ENCODE results near the gene SPG21. TPM values are rescaled to one million over a fixed set of nuclear protein-coding genes. Genes with fewer than 3 reads are reported as not detected.

The SPG21 gene
- total RNA-seq, 5 donors from 2014 or later (not counting 1 experiment from before 2014, with no cell fraction given): 40.1 to 58.4 (median 49.0) TPM

GRCh38 chr15:64928626-64929220, 61.0 kb downstream of the SPG21 start:
- H3K36me3 Mint-ChIP-seq: peaks cover 45% of the 10 kb centered on the region
- H3K27ac Mint-ChIP-seq: no peak overlapping the region
- Histone ChIP-seq H3K4me1 (ENCODE audit: control insufficient read depth in 1 of 2, extremely low read depth in 1 of 2, insufficient read depth in 2 of 2, low read length in 2 of 2) (no peaks in the 10 kb centered on the region), H3K36me3 (ENCODE audit: control insufficient read depth in 2 of 2, extremely low read depth in 1 of 2, insufficient read depth in 1 of 2, low read length in 1 of 2) (peaks cover 0 to 3% of the 10 kb centered on the region in 2 donors), H3K27ac (ENCODE audit: low read length) (no peak overlapping the region), H3K9me3 (no peaks in the 10 kb centered on the region), H3K4me3 (ENCODE audit: control insufficient read depth in 1 of 2, extremely low read depth in 1 of 2, low read length in 1 of 2) (no peak overlapping the region), H3K27me3 (replicated peaks in 1 of 2; ENCODE audit: control insufficient read depth in 2 of 2, extremely low read depth in 1 of 2, insufficient read depth in 2 of 2, low read length in 1 of 2) (peaks cover 0 to 7% of the 10 kb centered on the region in 2 experiments)
- POLR2A ChIA-PET: no interaction called here
- no peaks in the 10 kb centered on the region for H3K9me3 Mint-ChIP-seq
- no peak for DNase-seq
- H3K4me1 Mint-ChIP-seq: peaks cover 0 to 13% (median 0%) of the 10 kb centered on the region in 3 donors
- 89% methylated on average over 5 of the region's 10 CpGs for WGBS (ENCODE audit: insufficient coverage)
- no peak overlapping the region for H3K4me3 Mint-ChIP-seq
- no peak for ATAC-seq (replicated peaks in 1 of 4)
- CTCF ChIA-PET: no interaction called here
- H3K27me3 Mint-ChIP-seq: no peaks in the 10 kb centered on the region

DNA sequence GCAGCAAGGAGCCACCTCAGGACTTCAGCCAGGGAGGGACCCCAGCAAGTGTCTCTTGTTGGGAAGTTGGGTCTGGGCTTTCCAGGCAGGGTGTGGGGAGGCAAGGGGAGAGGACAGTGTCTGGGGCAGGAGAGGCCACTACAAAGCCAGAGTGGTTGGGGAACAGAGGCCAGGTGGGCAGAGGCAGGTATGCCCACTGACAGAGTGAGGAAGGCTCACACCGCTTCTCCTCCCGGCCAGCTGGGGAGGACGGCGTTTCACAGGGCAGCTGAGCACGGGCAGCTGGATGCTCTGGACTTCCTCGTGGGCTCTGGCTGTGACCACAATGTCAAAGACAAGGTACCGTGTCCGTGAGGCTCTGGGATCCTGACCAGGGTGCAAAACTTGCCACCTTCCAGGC, 63.1 kb downstream of the SPG21 start:
- no peak for ATAC-seq (replicated peaks in 1 of 4)
- WGBS (ENCODE audit: insufficient coverage): 84% methylated on average over 8 of the region's 8 CpGs
- H3K4me1 Mint-ChIP-seq: peaks cover 0 to 13% (median 0%) of the 10 kb centered on the region in 3 donors

DNA sequence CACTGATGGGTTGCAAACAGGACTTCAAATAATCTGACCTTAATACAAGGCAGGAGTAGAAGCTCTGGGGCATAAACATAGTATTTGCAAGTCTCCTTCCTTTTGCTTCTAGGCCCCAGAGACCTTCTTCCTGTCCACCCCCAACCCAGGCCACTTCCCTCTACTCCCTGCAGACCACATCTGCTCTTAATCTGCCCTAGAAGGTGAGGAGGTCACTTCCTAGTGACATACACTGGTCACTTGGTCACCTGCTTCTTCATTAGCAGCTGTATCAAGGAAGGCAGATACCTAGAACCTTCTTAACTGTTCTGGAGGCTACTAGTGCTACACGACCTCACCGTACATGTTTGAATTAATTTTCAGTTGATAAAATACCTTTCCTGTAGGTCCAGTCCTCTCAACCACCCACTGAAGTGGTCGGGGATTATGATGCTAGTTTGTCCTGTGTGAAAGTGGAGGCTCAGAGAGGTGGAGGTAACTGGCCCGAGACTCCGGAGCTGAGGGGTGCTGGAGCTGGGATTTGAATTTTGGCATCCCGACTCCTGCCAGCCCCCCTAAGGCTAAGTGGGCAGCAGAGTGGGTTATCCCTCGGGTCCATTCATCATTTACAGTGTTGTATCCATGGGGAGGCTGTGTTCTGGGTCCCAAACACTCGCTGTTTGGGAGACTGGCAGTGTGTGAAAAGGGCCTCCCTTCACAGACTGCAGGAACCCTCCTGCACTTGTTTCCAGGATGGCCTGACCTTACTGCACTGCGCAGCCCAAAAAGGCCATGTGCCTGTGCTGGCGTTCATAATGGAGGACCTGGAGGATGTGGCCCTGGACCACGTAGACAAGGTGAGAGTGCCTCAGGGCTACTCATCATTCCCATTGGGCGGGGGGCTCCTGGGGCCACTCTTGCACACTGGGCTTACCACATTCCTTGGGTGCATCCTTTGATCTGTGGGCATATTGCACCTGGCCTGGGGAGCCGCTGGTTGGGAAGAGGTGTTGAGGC, 64.1 kb downstream of the SPG21 start:
- H3K36me3 ChIP-seq (ENCODE audit: control insufficient read depth in 2 of 2, extremely low read depth in 1 of 2, insufficient read depth in 1 of 2, low read length in 1 of 2): no peaks in the 10 kb centered on the region
- DNase-seq (no peak), ATAC-seq (replicated peaks in 1 of 4) (no peak)
- H3K9me3 ChIP-seq: no peaks in the 10 kb centered on the region
- ChIA-PET CTCF (no interaction called here), POLR2A (no interaction called here)
- Mint-ChIP-seq H3K27ac (no peak overlapping the region), H3K36me3 (peaks cover 38% of the 10 kb centered on the region), H3K4me1 (peaks cover 0 to 8% (median 0%) of the 10 kb centered on the region in 3 donors), H3K27me3 (no peaks in the 10 kb centered on the region), H3K4me3 (no peak overlapping the region), H3K9me3 (no peaks in the 10 kb centered on the region)
- H3K4me1 ChIP-seq (ENCODE audit: control insufficient read depth in 1 of 2, extremely low read depth in 1 of 2, insufficient read depth in 2 of 2, low read length in 2 of 2): no peaks in the 10 kb centered on the region
- peaks cover 0 to 4% of the 10 kb centered on the region in 2 experiments for H3K27me3 ChIP-seq (replicated peaks in 1 of 2; ENCODE audit: control insufficient read depth in 2 of 2, extremely low read depth in 1 of 2, insufficient read depth in 2 of 2, low read length in 1 of 2)
- no peak overlapping the region for H3K4me3 ChIP-seq (ENCODE audit: control insufficient read depth in 1 of 2, extremely low read depth in 1 of 2, low read length in 1 of 2)
- no peak overlapping the region for H3K27ac ChIP-seq (ENCODE audit: low read length)
- 90% methylated on average over 8 of the region's 13 CpGs for WGBS (ENCODE audit: insufficient coverage)

More for the DNA sequence above, 63.1 kb downstream of the SPG21 start:
- Mint-ChIP-seq H3K4me3 (no peak overlapping the region), H3K9me3 (no peaks in the 10 kb centered on the region), H3K36me3 (peaks cover 43% of the 10 kb centered on the region), H3K27me3 (no peaks in the 10 kb centered on the region), H3K27ac (no peak overlapping the region)
- no peaks in the 10 kb centered on the region for H3K9me3 ChIP-seq
- no peak overlapping the region for H3K27ac ChIP-seq (ENCODE audit: low read length)
- no peaks in the 10 kb centered on the region for H3K36me3 ChIP-seq (ENCODE audit: control insufficient read depth in 2 of 2, extremely low read depth in 1 of 2, insufficient read depth in 1 of 2, low read length in 1 of 2)
- no peak overlapping the region for H3K4me3 ChIP-seq (ENCODE audit: control insufficient read depth in 1 of 2, extremely low read depth in 1 of 2, low read length in 1 of 2)
- no peak for DNase-seq
- H3K27me3 ChIP-seq (replicated peaks in 1 of 2; ENCODE audit: control insufficient read depth in 2 of 2, extremely low read depth in 1 of 2, insufficient read depth in 2 of 2, low read length in 1 of 2): peaks cover 0 to 7% of the 10 kb centered on the region in 2 experiments
- ChIA-PET POLR2A (no interaction called here), CTCF (no interaction called here)
- no peaks in the 10 kb centered on the region for H3K4me1 ChIP-seq (ENCODE audit: control insufficient read depth in 1 of 2, extremely low read depth in 1 of 2, insufficient read depth in 2 of 2, low read length in 2 of 2)

GRCh38 chr15:64923546-64923945, 66.2 kb downstream of the SPG21 start:
- ATAC-seq (replicated peaks in 1 of 4) (no peak), DNase-seq (no peak)
- POLR2A ChIA-PET: no interaction called here
- Histone ChIP-seq H3K4me3 (ENCODE audit: control insufficient read depth in 1 of 2, extremely low read depth in 1 of 2, low read length in 1 of 2) (no peak overlapping the region), H3K27ac (ENCODE audit: low read length) (no peak overlapping the region), H3K27me3 (replicated peaks in 1 of 2; ENCODE audit: control insufficient read depth in 2 of 2, extremely low read depth in 1 of 2, insufficient read depth in 2 of 2, low read length in 1 of 2) (peaks cover 0 to 4% of the 10 kb centered on the region in 2 experiments), H3K9me3 (no peaks in the 10 kb centered on the region), H3K4me1 (ENCODE audit: control insufficient read depth in 1 of 2, extremely low read depth in 1 of 2, insufficient read depth in 2 of 2, low read length in 2 of 2) (no peaks in the 10 kb centered on the region), H3K36me3 (ENCODE audit: control insufficient read depth in 2 of 2, extremely low read depth in 1 of 2, insufficient read depth in 1 of 2, low read length in 1 of 2) (no peaks in the 10 kb centered on the region)
- H3K27ac Mint-ChIP-seq: no peak overlapping the region
- H3K36me3 Mint-ChIP-seq: peaks cover 26% of the 10 kb centered on the region
- no peaks in the 10 kb centered on the region for H3K4me1 Mint-ChIP-seq
- H3K27me3 Mint-ChIP-seq: no peaks in the 10 kb centered on the region
- no CpG with 5 or more reads among the region's 2 CpGs for WGBS (ENCODE audit: insufficient coverage)
- no peak overlapping the region for H3K4me3 Mint-ChIP-seq
- H3K9me3 Mint-ChIP-seq: no peaks in the 10 kb centered on the region
- CTCF ChIA-PET: no interaction called here

DNA sequence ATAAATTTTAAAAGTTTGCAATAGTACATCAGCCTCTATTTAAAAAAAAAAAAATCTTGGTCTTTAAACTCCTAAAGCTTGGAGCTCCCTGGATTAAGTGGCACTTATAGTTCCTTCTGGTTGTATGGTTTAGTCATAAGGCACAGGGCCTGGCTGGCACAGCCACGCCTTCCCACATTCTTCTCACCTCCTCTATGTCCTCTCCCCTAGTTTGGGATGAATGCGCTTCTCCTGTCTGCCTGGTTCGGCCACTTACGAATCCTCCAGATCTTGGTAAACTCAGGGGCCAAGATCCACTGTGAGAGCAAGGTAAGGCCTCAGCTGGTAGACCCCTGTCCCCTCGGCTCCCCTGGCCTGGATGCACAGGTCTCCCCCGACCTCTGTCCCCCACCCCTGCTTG, 68.0 kb downstream of the SPG21 start:
- POLR2A ChIA-PET: interaction anchor here (0.6 to 0.7 kb wide), 2 partner anchors 20 to 44 kb away, joined by 3 read pairs; no protein-coding TSS in a partner anchor
- H3K27ac Mint-ChIP-seq: no peak overlapping the region
- 95% methylated on average over 3 of the region's 6 CpGs for WGBS (ENCODE audit: insufficient coverage)

GRCh38 chr15:64919721-64920120, 70.0 kb downstream of the SPG21 start:
- Mint-ChIP-seq H3K4me1 (peaks cover 0 to 4% (median 2%) of the 10 kb centered on the region in 3 donors), H3K27me3 (no peaks in the 10 kb centered on the region), H3K4me3 (no peak overlapping the region), H3K36me3 (peaks cover 9% of the 10 kb centered on the region), H3K9me3 (no peaks in the 10 kb centered on the region), H3K27ac (no peak overlapping the region)
- DNase-seq: no peak
- Histone ChIP-seq H3K4me3 (ENCODE audit: control insufficient read depth in 1 of 2, extremely low read depth in 1 of 2, low read length in 1 of 2) (no peak overlapping the region), H3K36me3 (ENCODE audit: control insufficient read depth in 2 of 2, extremely low read depth in 1 of 2, insufficient read depth in 1 of 2, low read length in 1 of 2) (no peaks in the 10 kb centered on the region), H3K27me3 (replicated peaks in 1 of 2; ENCODE audit: control insufficient read depth in 2 of 2, extremely low read depth in 1 of 2, insufficient read depth in 2 of 2, low read length in 1 of 2) (peaks cover 0 to 4% of the 10 kb centered on the region in 2 experiments), H3K4me1 (ENCODE audit: control insufficient read depth in 1 of 2, extremely low read depth in 1 of 2, insufficient read depth in 2 of 2, low read length in 2 of 2) (no peaks in the 10 kb centered on the region), H3K27ac (ENCODE audit: low read length) (no peak overlapping the region), H3K9me3 (no peaks in the 10 kb centered on the region)
- 76% methylated on average over 2 of the region's 4 CpGs for WGBS (ENCODE audit: insufficient coverage)
- ATAC-seq (replicated peaks in 1 of 4): no peak
- ChIA-PET POLR2A (no interaction called here), CTCF (interaction anchor here in 1 of 2 donors (0.5 kb wide), 1 partner anchor 158 kb away, joined by 4 read pairs; no protein-coding TSS in a partner anchor)

More for the DNA sequence above, 68.0 kb downstream of the SPG21 start:
- no peaks in the 10 kb centered on the region for H3K36me3 ChIP-seq (ENCODE audit: control insufficient read depth in 2 of 2, extremely low read depth in 1 of 2, insufficient read depth in 1 of 2, low read length in 1 of 2)
- H3K9me3 ChIP-seq: no peaks in the 10 kb centered on the region
- H3K4me3 ChIP-seq (ENCODE audit: control insufficient read depth in 1 of 2, extremely low read depth in 1 of 2, low read length in 1 of 2): no peak overlapping the region
- H3K4me1 ChIP-seq (ENCODE audit: control insufficient read depth in 1 of 2, extremely low read depth in 1 of 2, insufficient read depth in 2 of 2, low read length in 2 of 2): no peaks in the 10 kb centered on the region
- Mint-ChIP-seq H3K4me1 (no peaks in the 10 kb centered on the region), H3K27me3 (no peaks in the 10 kb centered on the region), H3K9me3 (no peaks in the 10 kb centered on the region), H3K36me3 (peaks cover 19% of the 10 kb centered on the region), H3K4me3 (no peak overlapping the region)
- peaks cover 0 to 4% of the 10 kb centered on the region in 2 experiments for H3K27me3 ChIP-seq (replicated peaks in 1 of 2; ENCODE audit: control insufficient read depth in 2 of 2, extremely low read depth in 1 of 2, insufficient read depth in 2 of 2, low read length in 1 of 2)
- ATAC-seq (replicated peaks in 1 of 4) (no peak), DNase-seq (no peak)
- H3K27ac ChIP-seq (ENCODE audit: low read length): no peak overlapping the region
- CTCF ChIA-PET: no interaction called here
